PFSK-1 (cell line): Measurements from ENCODE around the gene TTC27.

Source experiments
- FOXP2 ChIP-seq: optimal IDR thresholded peaks from 2 replicates; pipeline ENCODE3; 2011; ENCODE audit warnings: borderline replicate concordance, control low read depth, inconsistent platforms; ENCODE audit not compliant: insufficient read depth; ENCODE audit errors: extremely low read length, extremely low read depth
- POLR2AphosphoS5 ChIP-seq: IDR thresholded peaks from 2 replicates; pipeline ENCODE4 v1.6.1; 2012; ENCODE audit warnings: low read depth, mild to moderate bottlenecking, control low read depth, low read length, moderate library complexity
- SIN3A ChIP-seq: IDR thresholded peaks from 2 replicates; pipeline ENCODE4 v1.6.1; 2012; ENCODE audit warnings: mild to moderate bottlenecking, low read length, moderate library complexity, borderline replicate concordance; ENCODE audit not compliant: insufficient read depth
- TAF1 ChIP-seq: IDR thresholded peaks from 2 replicates; pipeline ENCODE4 v1.6.1; 2012; ENCODE audit warnings: low read length, control low read depth, borderline replicate concordance; ENCODE audit not compliant: insufficient read depth
- TF ChIP-seq, protein P1 (sequence below), 2 experiments: IDR thresholded peaks; 2 replicates each; pipeline versions ENCODE4 v1.6.1 to v1.8.0; 2011 to 2012; ENCODE audit warnings: low read depth in 2 of 2, low read length in 2 of 2, control low read depth in 1 of 2, inconsistent platforms in 1 of 2, mild to moderate bottlenecking in 1 of 2, moderate library complexity in 1 of 2; ENCODE audit not compliant: insufficient read depth in 1 of 2

TTC27 gene

DNA sequence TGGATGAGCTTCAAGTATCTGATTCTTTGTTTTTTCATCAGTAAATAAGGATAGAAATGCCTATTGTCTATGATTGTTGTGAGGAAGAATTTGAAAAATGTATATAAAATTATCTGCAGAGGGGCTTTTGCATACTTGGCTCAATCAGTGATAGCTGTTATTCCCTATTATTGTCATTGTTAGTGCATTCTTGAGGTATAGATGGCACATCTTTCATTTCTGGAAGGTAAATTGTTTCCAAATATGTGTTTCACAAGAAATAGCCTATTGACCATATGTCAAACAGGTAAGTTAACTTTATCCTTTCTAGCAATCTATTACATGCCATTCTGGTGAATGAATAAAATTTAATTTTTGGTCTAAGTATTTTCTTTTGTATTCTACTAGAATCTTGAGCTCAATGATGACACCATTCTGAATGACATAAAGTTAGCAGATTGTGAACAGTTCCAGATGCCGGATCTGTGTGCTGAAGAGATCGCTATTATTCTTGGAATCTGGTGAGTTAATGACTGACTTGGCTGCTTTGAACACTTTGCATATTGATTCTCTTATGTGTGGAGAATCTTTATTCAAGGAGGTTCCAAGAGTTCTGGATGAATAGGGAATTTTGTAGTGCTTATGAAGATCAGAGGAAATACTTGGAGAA lies 44.2 kb downstream of the TTC27 start:
- TF ChIP-seq TAF1 (no peak), SIN3A (no peak), POLR2AphosphoS5 (no peak), FOXP2 (no peak)
- TF ChIP-seq, protein P1, sequence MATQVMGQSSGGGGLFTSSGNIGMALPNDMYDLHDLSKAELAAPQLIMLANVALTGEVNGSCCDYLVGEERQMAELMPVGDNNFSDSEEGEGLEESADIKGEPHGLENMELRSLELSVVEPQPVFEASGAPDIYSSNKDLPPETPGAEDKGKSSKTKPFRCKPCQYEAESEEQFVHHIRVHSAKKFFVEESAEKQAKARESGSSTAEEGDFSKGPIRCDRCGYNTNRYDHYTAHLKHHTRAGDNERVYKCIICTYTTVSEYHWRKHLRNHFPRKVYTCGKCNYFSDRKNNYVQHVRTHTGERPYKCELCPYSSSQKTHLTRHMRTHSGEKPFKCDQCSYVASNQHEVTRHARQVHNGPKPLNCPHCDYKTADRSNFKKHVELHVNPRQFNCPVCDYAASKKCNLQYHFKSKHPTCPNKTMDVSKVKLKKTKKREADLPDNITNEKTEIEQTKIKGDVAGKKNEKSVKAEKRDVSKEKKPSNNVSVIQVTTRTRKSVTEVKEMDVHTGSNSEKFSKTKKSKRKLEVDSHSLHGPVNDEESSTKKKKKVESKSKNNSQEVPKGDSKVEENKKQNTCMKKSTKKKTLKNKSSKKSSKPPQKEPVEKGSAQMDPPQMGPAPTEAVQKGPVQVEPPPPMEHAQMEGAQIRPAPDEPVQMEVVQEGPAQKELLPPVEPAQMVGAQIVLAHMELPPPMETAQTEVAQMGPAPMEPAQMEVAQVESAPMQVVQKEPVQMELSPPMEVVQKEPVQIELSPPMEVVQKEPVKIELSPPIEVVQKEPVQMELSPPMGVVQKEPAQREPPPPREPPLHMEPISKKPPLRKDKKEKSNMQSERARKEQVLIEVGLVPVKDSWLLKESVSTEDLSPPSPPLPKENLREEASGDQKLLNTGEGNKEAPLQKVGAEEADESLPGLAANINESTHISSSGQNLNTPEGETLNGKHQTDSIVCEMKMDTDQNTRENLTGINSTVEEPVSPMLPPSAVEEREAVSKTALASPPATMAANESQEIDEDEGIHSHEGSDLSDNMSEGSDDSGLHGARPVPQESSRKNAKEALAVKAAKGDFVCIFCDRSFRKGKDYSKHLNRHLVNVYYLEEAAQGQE (IDR thresholded peaks at IDR 0.05; ENCODE audit: insufficient read depth in 1 of 2, low read depth in 2 of 2, low read length in 2 of 2), result no peak

DNA sequence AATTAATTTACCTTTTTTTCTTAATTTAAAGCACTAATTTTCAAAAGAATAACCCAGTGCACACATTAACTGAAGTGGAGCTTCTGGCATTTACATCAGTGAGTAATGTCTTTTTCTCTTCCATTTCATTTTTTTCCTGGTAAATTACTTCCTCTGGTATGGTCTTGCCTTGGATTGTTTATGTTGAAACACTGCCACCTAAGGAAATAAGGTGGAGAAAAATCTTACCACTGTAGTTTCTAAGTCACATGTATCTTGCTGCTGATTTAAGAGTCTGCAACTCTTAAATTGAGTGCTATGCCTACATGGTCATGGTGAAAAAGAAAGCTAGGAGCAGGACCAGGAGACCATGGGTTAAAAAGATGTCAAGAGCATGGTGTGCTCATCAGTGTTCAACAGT lies 51.0 kb downstream of the TTC27 start:
- no peak for TF ChIP-seq POLR2AphosphoS5
- TF ChIP-seq FOXP2, result no peak
- no peak for TF ChIP-seq SIN3A

DNA sequence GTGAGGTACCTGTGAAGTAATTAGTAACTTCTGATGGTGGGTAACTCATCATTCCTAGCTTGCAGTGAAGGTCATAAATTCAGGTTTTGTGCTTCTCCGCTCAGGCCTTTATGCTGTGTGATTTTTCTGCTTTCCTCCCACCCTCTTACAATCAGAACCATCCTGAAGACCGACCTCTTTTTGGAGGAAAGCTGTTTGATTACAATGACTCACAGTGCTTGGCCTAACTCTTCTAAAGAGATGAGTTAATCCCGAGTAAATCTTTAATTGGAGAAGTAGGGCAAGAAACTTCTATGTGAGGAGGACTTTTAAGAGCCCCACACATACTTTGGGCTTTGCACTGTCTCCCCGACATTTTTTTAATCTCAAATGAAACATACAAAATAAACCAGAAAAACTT lies 53.1 kb downstream of the TTC27 start:
- TF ChIP-seq, protein P1 (IDR thresholded peaks at IDR 0.05; ENCODE audit: insufficient read depth in 1 of 2, low read depth in 2 of 2, low read length in 2 of 2), result no peak
- TF ChIP-seq FOXP2 (no peak), SIN3A (no peak), TAF1 (no peak), POLR2AphosphoS5 (no peak)

DNA sequence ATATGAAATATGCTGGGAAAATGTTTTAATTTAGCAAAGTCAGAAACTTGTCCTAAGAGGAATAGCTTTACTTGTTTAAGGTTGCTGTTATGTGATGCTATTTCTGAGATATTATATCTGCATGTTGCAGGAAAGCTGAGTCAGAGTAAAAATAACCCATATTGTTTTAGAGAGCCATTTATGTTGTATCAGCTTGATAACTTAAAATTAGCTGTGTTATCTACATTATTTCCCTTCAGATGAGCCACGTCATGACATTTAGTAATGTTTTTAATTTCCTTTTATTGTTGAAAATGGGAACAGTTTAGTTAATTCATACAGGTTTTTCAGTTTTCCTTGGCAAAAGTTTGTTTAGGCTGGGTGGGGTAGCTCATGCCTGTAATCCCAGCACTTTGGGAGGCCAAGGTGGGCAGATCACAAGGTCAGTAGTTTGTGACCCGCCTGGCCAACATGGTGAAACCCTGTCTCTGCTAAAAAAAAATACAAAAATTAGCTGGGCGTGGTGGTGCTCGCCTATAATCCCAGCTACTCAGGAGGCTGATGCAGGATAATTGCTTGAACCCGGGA lies 55.8 kb downstream of the TTC27 start:
- TF ChIP-seq POLR2AphosphoS5 (no peak), SIN3A (no peak), FOXP2 (no peak), TAF1 (no peak)
- TF ChIP-seq, protein P1 (IDR thresholded peaks at IDR 0.05; ENCODE audit: insufficient read depth in 1 of 2, low read depth in 2 of 2, low read length in 2 of 2), result no peak

DNA sequence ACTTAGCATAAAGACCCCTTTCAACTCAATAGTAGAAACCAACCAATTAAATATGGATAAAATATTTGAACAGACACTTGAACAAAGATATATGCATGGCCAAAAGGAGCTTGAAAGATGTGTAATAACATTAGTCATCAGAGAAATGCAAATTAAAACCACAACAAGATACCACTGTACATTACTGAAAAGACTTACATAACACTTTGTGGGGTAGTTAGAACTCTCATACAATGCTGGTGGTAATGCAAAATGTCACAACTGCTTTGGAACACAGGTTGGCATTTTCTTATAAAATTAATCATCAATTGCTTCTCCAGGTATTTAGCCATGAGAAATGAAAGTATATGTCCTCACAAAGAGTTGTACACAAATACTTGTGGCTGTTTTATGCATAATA lies 60.7 kb downstream of the TTC27 start:
- TF ChIP-seq, protein P1 (IDR thresholded peaks at IDR 0.05; ENCODE audit: insufficient read depth in 1 of 2, low read depth in 2 of 2, low read length in 2 of 2), result no peak
- TF ChIP-seq FOXP2 (no peak), POLR2AphosphoS5 (no peak), TAF1 (no peak), SIN3A (no peak)
